HepG2 (cell line): ENCODE results near the gene FBXO10. TPM values are rescaled to one million over a fixed set of nuclear protein-coding genes. Genes with fewer than 3 reads are reported as not detected.

ENCODE experiments used
- ATAC-seq: fragments of 200-7000 bp; cut with Tn5 transposase; 3 replicates; pipeline ENCODE4 v1.9.1; 2020; ENCODE audit warnings: mild to moderate bottlenecking, moderate library complexity
- BruUV-seq: library from RNA; stranded (reverse); fragments of 400-500 nt; replicated peaks from 2 replicates; lab custom pipeline; 2021; lab: Mats Ljungman, UMichigan
- CTCF ChIA-PET: fragments of 300-600 bp; formaldehyde crosslinking; extraction: SDS; loops from one replicate; lab custom pipeline; 2021; ENCODE audit warnings: low total read pairs, inconsistent platforms, low intra/inter-chr PET ratio; lab: Yijun Ruan, JAX
- POLR2A ChIA-PET: fragments of 350-600 bp; sonication (Branson Sonifier 250); formaldehyde crosslinking; loops from one replicate; lab custom pipeline; 2020; ENCODE audit warnings: antibody characterized with exemption, inconsistent platforms; lab: Yijun Ruan, JAX
- DNase-seq: peaks from one replicate; pipeline ENCODE4 v3.0.0-alpha.2; 2015; ENCODE audit warnings: low spot score
- FAIRE-seq: peaks from 3 replicates; lab custom pipeline; 2011; peaks lifted over from hg19 to GRCh38; lab: Jason Lieb, UNC
- H2AFZ ChIP-seq: one replicate; pipeline ENCODE4 v1.6.1; 2011; ENCODE audit warnings: low read length, inconsistent platforms
- H3K27ac ChIP-seq: fragments of 300-600 bp; 3 replicates; pipeline ENCODE4 v1.8.0; 2011; ENCODE audit warnings: mixed run types, mild to moderate bottlenecking, mixed read lengths, low read length, inconsistent platforms; ENCODE audit not compliant: insufficient read depth; ENCODE audit errors: extremely low read length
- H3K27me3 ChIP-seq, 2 experiments: fragments of 200-600 bp in 1 of 2; 2 replicates in 1 of 2; 3 replicates in 1 of 2; pipeline versions ENCODE4 v1.6.0 to v1.8.0; 2011; ENCODE audit warnings: low read length in 2 of 2, mild to moderate bottlenecking in 2 of 2, moderate library complexity in 2 of 2, inconsistent platforms in 1 of 2; ENCODE audit not compliant: insufficient read depth in 2 of 2, control insufficient read depth in 1 of 2
- H3K36me3 ChIP-seq, 2 experiments: fragments of 200-600 bp in 1 of 2; replicated peaks in 1 of 2; 2 replicates in 1 of 2; 3 replicates in 1 of 2; pipeline versions ENCODE4 v1.5.1 to v1.8.0; 2011; ENCODE audit warnings: low read length in 2 of 2, inconsistent platforms in 1 of 2; ENCODE audit not compliant: insufficient read depth in 2 of 2, control insufficient read depth in 1 of 2
- H3K4me1 ChIP-seq: 2 replicates; pipeline ENCODE4 v1.5.1; 2012; ENCODE audit warnings: low read length, inconsistent platforms; ENCODE audit not compliant: insufficient read depth
- H3K4me2 ChIP-seq: 2 replicates; pipeline ENCODE4 v1.6.0; 2011; ENCODE audit warnings: low read depth, low read length, inconsistent platforms
- H3K4me3 ChIP-seq, 3 experiments: fragments of 200-600 bp in 1 of 3; sonication (generic), shearing (Covaris generic) in 1 of 3; replicated peaks in 1 of 3; 2 replicates each; pipeline ENCODE4 v1.5.1; 2011 to 2016; ENCODE audit warnings: low read length in 3 of 3, inconsistent platforms in 2 of 3, low read depth in 2 of 3, mild to moderate bottlenecking in 2 of 3, control low read depth in 1 of 3, mixed read lengths in 1 of 3; ENCODE audit not compliant: insufficient read depth in 1 of 3
- H3K79me2 ChIP-seq: one replicate; pipeline ENCODE4 v1.6.1; 2011; ENCODE audit warnings: low read length, inconsistent platforms; ENCODE audit not compliant: insufficient read depth
- H3K9ac ChIP-seq: 2 replicates; pipeline ENCODE4 v1.6.0; 2011; ENCODE audit warnings: mild to moderate bottlenecking, low read depth, low read length, inconsistent platforms; ENCODE audit not compliant: insufficient read depth
- H3K9me3 ChIP-seq: 2 replicates; pipeline ENCODE4 v1.5.1; 2012; ENCODE audit warnings: mild to moderate bottlenecking, low read length
- H4K20me1 ChIP-seq: 2 replicates; pipeline ENCODE4 v1.6.0; 2011; ENCODE audit warnings: inconsistent platforms, mild to moderate bottlenecking, low read length, moderate library complexity; ENCODE audit not compliant: insufficient read depth
- BRCA1 ChIP-seq: sonication (generic); formaldehyde crosslinking; IDR thresholded peaks from 2 replicates; pipeline ENCODE4 v1.4.0; 2020; ENCODE audit warnings: missing genetic modification reagents
- CBX2 ChIP-seq, 2 experiments: fragments of 200-600 bp in 1 of 2; sonication (generic); formaldehyde crosslinking in 1 of 2; IDR thresholded peaks; 2 replicates each; pipeline versions ENCODE4 v1.7.0 to v1.8.1; 2018 to 2022; ENCODE audit warnings: low read depth in 2 of 2, low read length in 1 of 2, mild to moderate bottlenecking in 1 of 2, missing genetic modification reagents in 1 of 2
- LRRFIP1 ChIP-seq: sonication (generic); formaldehyde crosslinking; conservative IDR thresholded peaks from 2 replicates; pipeline ENCODE4 v1.4.0; 2020; ENCODE audit warnings: missing genetic modification reagents
- MZF1 ChIP-seq: sonication (generic); formaldehyde crosslinking; IDR thresholded peaks from 2 replicates; pipeline ENCODE4 v1.8.1; 2023; ENCODE audit warnings: mild to moderate bottlenecking, missing genetic modification reagents, borderline replicate concordance
- PHF8 ChIP-seq: sonication (generic); formaldehyde crosslinking; IDR thresholded peaks from 2 replicates; pipeline ENCODE4 v1.5.0; 2020; ENCODE audit warnings: missing genetic modification reagents
- SOX5 ChIP-seq: IDR thresholded peaks from 2 replicates; pipeline ENCODE4 v1.6.1; 2016; ENCODE audit warnings: borderline replicate concordance
- ZNF432 ChIP-seq: sonication (generic); formaldehyde crosslinking; IDR thresholded peaks from 2 replicates; pipeline ENCODE4 v1.5.0; 2020; ENCODE audit warnings: missing genetic modification reagents, mild to moderate bottlenecking, borderline replicate concordance
- WGBS: methylation state at CpG from one replicate; pipeline ENCODE4 v1.1.6; 2017; ENCODE audit warnings: low lambda C conversion rate; 5-methylcytosine and 5-hydroxymethylcytosine counted together
- in situ Hi-C: cut with HindIII; loops from 2 replicates; pipeline ENCODE4 v1.10.0; 2017; ENCODE audit warnings: low pct_unique_long_range_greater_than_20kb; ENCODE audit not compliant: extremely low pct_ligation_motif_present
- intact Hi-C: fragments of 100-400 bp; cut with micrococcal nuclease; formaldehyde crosslinking; loops from one replicate; pipeline ENCODE4 v1.10.0; 2022; ENCODE audit not compliant: unreplicated experiment
- polyA plus RNA-seq, 8 experiments: library from polyadenylated mRNA; depleted of rRNA in 3 of 8; stranded (reverse) in 7 of 8; unstranded in 1 of 8; fragments of >200 nt; fragmentation: Illumina TruSeq in 4 of 8; extraction: Trizol in 4 of 8; gene quantifications; 2 replicates each; pipeline versions ENCODE4 v1.2.1 to v1.2.3, GENCODE V29; 2011 to 2016; ENCODE audit warnings: low read depth in 4 of 8, missing spikeins in 1 of 8, mixed read lengths in 1 of 8; ENCODE audit not compliant: insufficient read depth in 1 of 8
- total RNA-seq, 5 experiments: library from RNA; depleted of rRNA; stranded (reverse); fragments of >200 nt; fragmentation: Illumina TruSeq; extraction: Trizol; gene quantifications; 2 replicates each; pipeline ENCODE4 v1.2.3, GENCODE V29; 2016; ENCODE audit warnings: low read depth in 1 of 5
- TF ChIP-seq, protein P1 (sequence below): sonication (generic); formaldehyde crosslinking; IDR thresholded peaks from 2 replicates; pipeline ENCODE4 v1.5.1; 2020; ENCODE audit warnings: missing genetic modification reagents, mild to moderate bottlenecking, borderline replicate concordance

FBXO10 gene
- total and polyA plus RNA-seq, 2 of the 13 experiments (the other 11 are each of a cell fraction or from before 2014, with no cell fraction given), result 3.1 to 5.1 TPM

GRCh38 chr9:37559855-37560592, 16.2 kb downstream of the FBXO10 start:
- Histone ChIP-seq H3K4me3 (no peak overlapping the region), H3K79me2 (no peaks in the 10 kb centered on the region), H2AFZ (no peak overlapping the region), H3K36me3 (no peaks in the 10 kb centered on the region; a peak in 1 of 5 replicates), H3K9me3 (peaks cover 11% of the 10 kb centered on the region), H3K9ac (no peak overlapping the region), H3K4me1 (peaks cover 8% of the 10 kb centered on the region; the same call in 1 of the 2 replicates), H3K4me2 (no peak overlapping the region), H3K27ac (no peak overlapping the region), H4K20me1 (no peaks in the 10 kb centered on the region), H3K27me3 (no peaks in the 10 kb centered on the region)
- CTCF ChIA-PET, result no interaction called here
- ATAC-seq (no peak), FAIRE-seq (no peak), DNase-seq (no peak)
- TF ChIP-seq PHF8 (CRISPR knock-in tag), result no peak
- no peak for TF ChIP-seq LRRFIP1 (CRISPR knock-in tag)
- TF ChIP-seq ZNF432, result no peak
- no peak for TF ChIP-seq BRCA1 (CRISPR knock-in tag)
- TF ChIP-seq, protein P1, sequence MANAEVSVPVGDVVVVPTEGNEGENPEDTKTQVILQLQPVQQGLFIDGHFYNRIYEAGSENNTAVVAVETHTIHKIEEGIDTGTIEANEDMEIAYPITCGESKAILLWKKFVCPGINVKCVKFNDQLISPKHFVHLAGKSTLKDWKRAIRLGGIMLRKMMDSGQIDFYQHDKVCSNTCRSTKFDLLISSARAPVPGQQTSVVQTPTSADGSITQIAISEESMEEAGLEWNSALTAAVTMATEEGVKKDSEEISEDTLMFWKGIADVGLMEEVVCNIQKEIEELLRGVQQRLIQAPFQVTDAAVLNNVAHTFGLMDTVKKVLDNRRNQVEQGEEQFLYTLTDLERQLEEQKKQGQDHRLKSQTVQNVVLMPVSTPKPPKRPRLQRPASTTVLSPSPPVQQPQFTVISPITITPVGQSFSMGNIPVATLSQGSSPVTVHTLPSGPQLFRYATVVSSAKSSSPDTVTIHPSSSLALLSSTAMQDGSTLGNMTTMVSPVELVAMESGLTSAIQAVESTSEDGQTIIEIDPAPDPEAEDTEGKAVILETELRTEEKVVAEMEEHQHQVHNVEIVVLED (CRISPR knock-in tag), result no peak
- no peak for TF ChIP-seq MZF1 (CRISPR knock-in tag)
- no peak for TF ChIP-seq SOX5 (CRISPR knock-in tag)
- TF ChIP-seq CBX2 (IDR thresholded peaks at IDR 0.05; ENCODE audit: low read depth, low read length), result no peak
- TF ChIP-seq CBX2 (CRISPR knock-in tag; IDR thresholded peaks at IDR 0.05; ENCODE audit: low read depth), result no peak
- POLR2A ChIA-PET, result no interaction called here
- no TSS peak for BruUV-seq
- WGBS, result 89% methylated on average over 5 of the region's 5 CpGs
- intact Hi-C loops, result no loop called here
- in situ Hi-C loops, result no loop called here
